HG03045 (cell line): ENCODE results near the gene EEFSEC.

Experiments
- ATAC-seq: cut with Tn5 transposase; IDR thresholded peaks from one replicate; pipeline ENCODE4 v1.9.1; 2021; ENCODE audit warnings: mild to moderate bottlenecking, moderate library complexity; ENCODE audit not compliant: unreplicated experiment

The EEFSEC gene

DNA sequence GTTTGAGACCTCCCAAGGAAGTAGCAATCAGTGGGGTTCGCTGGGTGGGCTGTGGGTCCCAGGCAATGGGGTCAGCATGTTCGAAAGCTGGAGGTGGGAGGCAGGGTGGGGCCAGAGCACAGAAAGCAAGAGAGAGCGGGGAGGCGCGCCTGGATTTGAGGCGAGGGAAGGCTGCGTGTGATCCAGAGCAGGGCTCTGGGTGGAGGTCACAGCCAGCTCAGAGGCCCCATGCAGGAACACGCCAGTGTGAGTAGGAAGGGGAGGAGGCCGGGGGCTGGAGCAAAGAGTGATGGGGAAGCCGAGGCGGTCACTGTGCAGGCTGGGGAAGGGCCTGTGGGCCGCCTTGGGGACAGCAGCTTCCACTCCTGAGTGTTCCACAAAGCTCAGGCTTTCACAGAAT lies 304.7 kb downstream of the EEFSEC start:
- no peak for ATAC-seq
